Measurements from ENCODE around the gene DPYSL3. TPM values are rescaled to one million over a fixed set of nuclear protein-coding genes. Genes with fewer than 3 reads are reported as not detected.

DPYSL3 gene
- total and polyA plus RNA-seq, 9 donors, result 82.4 to 160 (median 108) TPM

DNA sequence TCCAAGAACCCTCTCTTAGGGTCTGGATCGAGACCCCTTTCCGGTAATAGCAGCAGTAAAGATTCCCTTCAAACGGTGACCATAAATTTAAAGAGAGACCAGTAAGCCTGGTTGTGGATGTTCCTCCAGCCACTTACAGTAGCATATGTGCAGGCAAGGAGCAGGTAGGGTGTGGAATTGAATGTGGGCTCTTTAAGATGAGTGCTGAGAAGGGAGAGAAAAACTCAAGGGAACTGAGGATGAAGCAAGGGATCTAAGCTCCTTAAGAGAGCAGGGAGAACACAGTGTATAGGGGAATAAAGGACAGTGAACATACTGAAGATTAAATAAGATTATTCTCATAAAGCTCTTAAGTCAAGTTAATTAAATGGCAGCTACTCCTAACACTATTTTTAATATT, 51.3 kb downstream of the DPYSL3 start:
- WGBS (ENCODE audit: insufficient coverage), result no CpG with 5 or more reads among the region's 3 CpGs

DNA sequence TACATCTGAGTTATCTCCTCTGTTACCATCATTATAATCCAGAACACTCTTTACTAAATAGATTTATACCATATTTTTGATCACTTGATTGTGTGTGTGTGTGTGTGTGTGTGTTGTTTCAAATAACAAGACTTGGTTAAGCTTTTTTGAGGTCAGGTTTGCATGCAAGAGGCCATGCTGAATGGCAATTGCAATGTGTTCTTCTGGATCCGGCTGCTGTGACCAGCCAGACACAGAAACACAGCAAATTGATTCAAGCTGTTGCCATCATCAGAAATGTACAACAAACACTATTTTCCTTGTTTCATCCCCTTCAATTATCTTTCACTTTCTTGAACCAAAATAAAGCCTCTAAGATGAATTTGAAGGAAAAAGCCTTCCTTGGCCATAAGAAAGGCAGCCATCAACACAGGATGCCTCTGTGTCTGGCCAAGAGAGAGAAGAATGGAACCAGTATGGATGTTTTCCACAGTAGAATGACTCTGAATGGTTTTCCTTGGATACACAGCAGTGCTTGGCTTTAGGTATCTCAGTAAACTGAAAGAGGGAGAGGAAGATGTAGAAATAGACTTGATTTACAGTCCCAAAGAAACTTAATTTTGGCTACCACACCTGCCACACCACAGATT, 53.9 kb downstream of the DPYSL3 start:
- H3K27ac ChIP-seq (ENCODE audit: low read length), result peak overlapping the region; percentile 92
- peak; percentile 66 for DNase-seq
- no peaks in the 10 kb centered on the region for H3K36me3 ChIP-seq (ENCODE audit: control insufficient read depth, insufficient read depth, low read length)
- H3K27me3 ChIP-seq (ENCODE audit: control insufficient read depth, insufficient read depth, low read length), result peaks cover 10% of the 10 kb centered on the region
- no peak overlapping the region for H3K4me3 ChIP-seq (ENCODE audit: low read length)
- WGBS (ENCODE audit: insufficient coverage), result 33% methylated on average over 1 of the region's 1 CpG
- peaks cover 32% of the 10 kb centered on the region for H3K4me1 ChIP-seq (ENCODE audit: control insufficient read depth, insufficient read depth, low read length)
- peaks cover 3% of the 10 kb centered on the region for H3K9me3 ChIP-seq (replicated peaks; ENCODE audit: control insufficient read depth, low read depth, low read length)

More for the DNA sequence above, 51.3 kb downstream of the DPYSL3 start:
- no peak for DNase-seq
- Histone ChIP-seq H3K4me3 (ENCODE audit: low read length) (no peak overlapping the region), H3K27ac (ENCODE audit: low read length) (no peak overlapping the region), H3K27me3 (ENCODE audit: control insufficient read depth, insufficient read depth, low read length) (no peaks in the 10 kb centered on the region), H3K9me3 (replicated peaks; ENCODE audit: control insufficient read depth, low read depth, low read length) (peaks cover 5% of the 10 kb centered on the region), H3K36me3 (ENCODE audit: control insufficient read depth, insufficient read depth, low read length) (no peaks in the 10 kb centered on the region), H3K4me1 (ENCODE audit: control insufficient read depth, insufficient read depth, low read length) (peaks cover 16% of the 10 kb centered on the region)

DNA sequence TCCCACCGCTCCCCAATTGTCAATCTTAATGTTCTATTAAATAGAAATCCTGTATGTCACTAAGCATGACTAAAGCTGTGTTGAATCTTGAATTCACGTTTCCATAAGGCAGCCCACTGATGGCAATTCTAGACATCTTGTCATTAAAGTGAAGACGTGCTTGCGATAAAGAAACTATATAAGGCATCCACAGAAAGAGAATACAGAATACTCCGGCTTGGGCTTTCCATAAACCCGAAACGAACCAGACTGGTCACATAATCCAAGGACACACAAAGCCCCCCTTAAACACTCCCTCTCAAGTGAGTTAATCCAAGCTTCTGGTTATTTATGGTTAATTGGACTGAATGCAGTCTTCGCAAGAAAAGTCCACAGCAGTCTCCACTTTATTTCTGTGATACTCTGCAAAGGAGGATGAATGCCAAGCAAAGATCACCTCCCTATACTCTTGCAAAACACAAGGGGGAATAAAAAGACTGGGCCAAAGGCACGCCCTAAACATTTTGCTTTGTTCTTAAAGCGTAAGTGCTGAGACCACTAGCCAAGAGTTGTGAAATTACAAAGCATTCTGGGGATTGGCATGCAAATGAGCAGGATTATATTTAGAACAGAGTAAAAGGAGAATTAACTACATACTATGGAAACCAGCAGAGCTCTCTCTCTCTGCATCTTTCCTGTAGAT, 54.7 kb downstream of the DPYSL3 start:
- peak; percentile 96 for DNase-seq
- Histone ChIP-seq H3K27me3 (ENCODE audit: control insufficient read depth, insufficient read depth, low read length) (peaks cover 10% of the 10 kb centered on the region), H3K36me3 (ENCODE audit: control insufficient read depth, insufficient read depth, low read length) (no peaks in the 10 kb centered on the region), H3K27ac (ENCODE audit: low read length) (peak overlapping the region; percentile 92), H3K4me1 (ENCODE audit: control insufficient read depth, insufficient read depth, low read length) (peaks cover 32% of the 10 kb centered on the region), H3K9me3 (replicated peaks; ENCODE audit: control insufficient read depth, low read depth, low read length) (no peaks in the 10 kb centered on the region), H3K4me3 (ENCODE audit: low read length) (no peak overlapping the region)
- WGBS (ENCODE audit: insufficient coverage), result 8% methylated on average over 2 of the region's 10 CpGs

DNA sequence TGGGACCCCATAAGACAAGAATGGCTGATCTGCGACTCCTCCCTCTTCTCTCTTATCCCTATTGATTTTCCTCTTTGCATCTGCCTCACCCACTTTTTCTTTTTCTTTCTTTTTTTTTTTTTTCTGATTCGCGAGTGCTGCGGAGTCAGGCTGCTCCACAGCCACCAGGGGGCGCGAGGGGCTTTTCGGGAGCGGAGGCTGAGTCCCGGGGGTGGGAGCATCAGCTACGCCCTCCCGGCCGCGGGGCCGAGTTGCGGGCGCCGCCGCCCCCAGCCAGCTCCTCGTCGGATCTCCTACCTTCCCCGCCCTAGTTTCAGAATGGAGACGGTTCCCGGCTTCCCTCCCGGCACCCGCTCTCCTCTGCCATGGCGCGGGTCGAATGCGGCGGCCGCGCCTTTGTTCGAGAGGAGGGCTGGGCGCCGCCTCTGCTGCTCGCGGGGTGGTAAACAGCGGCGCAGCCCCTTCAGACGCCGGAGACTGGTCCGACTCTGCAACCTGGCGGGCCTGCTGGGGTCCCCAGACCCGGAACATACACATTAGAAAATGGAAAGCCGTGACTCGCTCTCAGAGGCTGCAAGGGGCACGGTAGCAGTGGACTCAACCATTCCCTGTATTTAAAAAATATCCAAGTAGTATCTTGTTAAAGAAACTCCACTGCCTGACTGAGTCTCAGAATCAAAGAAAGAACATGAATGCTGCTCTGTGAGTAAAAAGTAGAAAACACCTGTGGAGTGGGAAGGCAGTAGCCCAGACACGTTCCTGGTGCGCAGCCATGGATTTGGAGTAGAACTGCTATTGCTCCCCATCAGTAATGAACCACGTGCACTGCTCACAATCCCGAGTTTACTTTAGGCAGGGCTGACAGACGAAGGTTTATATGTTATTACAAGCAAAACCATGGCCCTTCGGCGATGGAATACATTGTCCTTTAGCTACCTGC, 55.7 kb downstream of the DPYSL3 start:
- Histone ChIP-seq H3K4me3 (ENCODE audit: low read length) (peak overlapping the region; percentile 74), H3K9me3 (replicated peaks; ENCODE audit: control insufficient read depth, low read depth, low read length) (no peaks in the 10 kb centered on the region), H3K27me3 (ENCODE audit: control insufficient read depth, insufficient read depth, low read length) (peaks cover 10% of the 10 kb centered on the region), H3K27ac (ENCODE audit: low read length) (peak overlapping the region; percentile 92), H3K4me1 (ENCODE audit: control insufficient read depth, insufficient read depth, low read length) (peaks cover 32% of the 10 kb centered on the region), H3K36me3 (ENCODE audit: control insufficient read depth, insufficient read depth, low read length) (no peaks in the 10 kb centered on the region)
- DNase-seq, result peak; percentile 98
- WGBS (ENCODE audit: insufficient coverage), result 1% methylated on average over 46 of the region's 54 CpGs

DNA sequence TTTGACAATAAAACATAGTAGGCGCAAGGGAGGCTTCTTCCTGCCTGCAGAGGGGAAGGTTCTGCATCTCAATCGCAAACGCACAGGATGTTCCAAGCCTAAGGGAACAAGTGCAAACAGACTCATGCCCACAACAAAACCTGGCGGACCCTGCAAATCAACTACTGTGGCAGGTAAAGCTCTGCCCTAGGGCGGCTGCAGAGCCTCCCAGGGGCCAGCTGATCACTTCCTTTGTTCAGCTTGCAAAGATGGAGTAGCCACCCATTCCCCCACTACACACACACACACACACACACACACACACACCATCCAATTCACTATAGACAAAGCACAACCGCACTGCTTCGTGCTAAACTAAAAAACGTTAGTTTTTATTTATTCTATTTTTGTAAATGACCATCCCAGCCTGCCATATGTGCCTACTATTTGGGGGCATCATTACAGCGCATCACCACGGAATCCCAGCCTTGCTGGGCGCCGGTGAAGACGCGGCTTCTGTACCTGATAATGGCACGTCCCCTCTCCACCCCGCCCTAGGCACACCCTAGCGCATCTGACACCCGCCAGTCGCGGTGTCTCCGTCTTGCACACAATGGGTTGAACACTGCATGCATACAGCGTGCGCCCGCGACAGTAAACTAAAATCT, 57.6 kb downstream of the DPYSL3 start:
- Histone ChIP-seq H3K36me3 (ENCODE audit: control insufficient read depth, insufficient read depth, low read length) (no peaks in the 10 kb centered on the region), H3K4me1 (ENCODE audit: control insufficient read depth, insufficient read depth, low read length) (peaks cover 32% of the 10 kb centered on the region), H3K9me3 (replicated peaks; ENCODE audit: control insufficient read depth, low read depth, low read length) (no peaks in the 10 kb centered on the region), H3K27me3 (ENCODE audit: control insufficient read depth, insufficient read depth, low read length) (peaks cover 10% of the 10 kb centered on the region), H3K4me3 (ENCODE audit: low read length) (peak overlapping the region; percentile 74), H3K27ac (ENCODE audit: low read length) (no peak overlapping the region)
- DNase-seq, result no peak
- 15% methylated on average over 18 of the region's 25 CpGs for WGBS (ENCODE audit: insufficient coverage)

DNA sequence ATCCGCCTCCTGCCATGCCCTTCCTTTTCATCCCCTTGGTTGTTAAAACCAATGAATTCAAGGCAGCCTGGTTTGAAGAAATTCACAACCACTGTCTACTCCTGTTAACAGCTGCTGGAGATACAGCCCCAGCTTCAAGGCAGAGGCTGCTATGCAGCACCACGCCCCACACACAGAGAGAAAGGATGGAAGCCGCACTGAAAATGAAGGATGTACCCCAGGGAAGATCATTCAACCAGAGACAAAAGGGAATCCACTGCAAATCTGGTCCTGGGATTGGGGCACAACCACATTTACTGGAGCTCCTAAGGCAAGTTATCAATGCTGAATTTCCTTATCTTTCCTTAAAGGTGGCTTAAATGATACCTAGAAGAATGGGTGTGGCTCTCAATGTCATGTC, 58.7 kb downstream of the DPYSL3 start:
- 90% methylated on average over 2 of the region's 3 CpGs for WGBS (ENCODE audit: insufficient coverage)
- Histone ChIP-seq H3K4me3 (ENCODE audit: low read length) (no peak overlapping the region), H3K9me3 (replicated peaks; ENCODE audit: control insufficient read depth, low read depth, low read length) (no peaks in the 10 kb centered on the region), H3K4me1 (ENCODE audit: control insufficient read depth, insufficient read depth, low read length) (peaks cover 36% of the 10 kb centered on the region), H3K27me3 (ENCODE audit: control insufficient read depth, insufficient read depth, low read length) (peaks cover 10% of the 10 kb centered on the region), H3K36me3 (ENCODE audit: control insufficient read depth, insufficient read depth, low read length) (no peaks in the 10 kb centered on the region), H3K27ac (ENCODE audit: low read length) (no peak overlapping the region)
- DNase-seq, result no peak

DNA sequence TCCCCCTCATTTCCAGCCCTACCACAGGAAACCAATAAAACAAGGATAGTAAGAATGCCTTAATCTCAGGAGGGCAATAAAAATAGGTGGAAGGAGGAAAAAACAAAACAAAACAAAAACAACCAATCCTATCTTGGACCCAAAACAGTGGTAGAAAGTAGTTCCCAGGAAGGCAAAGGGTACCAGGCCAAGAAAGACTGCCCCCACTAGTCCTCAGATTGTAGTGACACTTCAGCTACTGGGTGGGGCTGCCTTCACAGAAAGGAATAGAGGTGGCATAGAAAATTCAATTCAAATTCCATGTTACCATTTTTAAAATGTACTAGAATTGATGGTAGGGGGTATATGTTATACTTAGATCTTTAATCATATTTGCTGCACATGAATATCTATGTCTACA, 59.3 kb downstream of the DPYSL3 start:
- no peak for DNase-seq
- H3K36me3 ChIP-seq (ENCODE audit: control insufficient read depth, insufficient read depth, low read length), result no peaks in the 10 kb centered on the region
- H3K27me3 ChIP-seq (ENCODE audit: control insufficient read depth, insufficient read depth, low read length), result peaks cover 10% of the 10 kb centered on the region
- H3K27ac ChIP-seq (ENCODE audit: low read length), result no peak overlapping the region
- H3K4me3 ChIP-seq (ENCODE audit: low read length), result no peak overlapping the region
- H3K9me3 ChIP-seq (replicated peaks; ENCODE audit: control insufficient read depth, low read depth, low read length), result no peaks in the 10 kb centered on the region
- H3K4me1 ChIP-seq (ENCODE audit: control insufficient read depth, insufficient read depth, low read length), result peaks cover 36% of the 10 kb centered on the region

DNA sequence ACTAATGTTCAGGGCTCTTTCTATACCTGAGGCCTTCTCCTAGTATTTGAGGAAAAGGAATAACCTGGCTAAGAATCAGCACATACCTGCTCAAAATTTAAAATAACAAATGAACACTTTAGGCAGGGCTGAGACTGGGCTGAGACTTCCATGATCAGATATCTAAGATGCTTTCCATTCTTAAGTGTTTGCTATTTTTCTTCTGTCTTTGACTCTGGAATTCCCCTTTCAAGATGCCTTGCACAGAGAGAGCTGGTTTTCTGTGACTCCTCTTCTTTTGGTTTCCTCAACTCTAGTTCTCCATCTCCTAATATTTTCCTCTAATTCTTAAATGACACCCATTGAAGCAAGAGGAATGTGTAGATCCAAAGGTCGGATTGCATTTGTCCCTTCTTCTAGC, 61.1 kb downstream of the DPYSL3 start:
- Histone ChIP-seq H3K27ac (ENCODE audit: low read length) (no peak overlapping the region), H3K27me3 (ENCODE audit: control insufficient read depth, insufficient read depth, low read length) (peaks cover 10% of the 10 kb centered on the region), H3K36me3 (ENCODE audit: control insufficient read depth, insufficient read depth, low read length) (no peaks in the 10 kb centered on the region), H3K9me3 (replicated peaks; ENCODE audit: control insufficient read depth, low read depth, low read length) (no peaks in the 10 kb centered on the region), H3K4me1 (ENCODE audit: control insufficient read depth, insufficient read depth, low read length) (peaks cover 31% of the 10 kb centered on the region), H3K4me3 (ENCODE audit: low read length) (no peak overlapping the region)
- no peak for DNase-seq
- 78% methylated on average over 1 of the region's 1 CpG for WGBS (ENCODE audit: insufficient coverage)

DNA sequence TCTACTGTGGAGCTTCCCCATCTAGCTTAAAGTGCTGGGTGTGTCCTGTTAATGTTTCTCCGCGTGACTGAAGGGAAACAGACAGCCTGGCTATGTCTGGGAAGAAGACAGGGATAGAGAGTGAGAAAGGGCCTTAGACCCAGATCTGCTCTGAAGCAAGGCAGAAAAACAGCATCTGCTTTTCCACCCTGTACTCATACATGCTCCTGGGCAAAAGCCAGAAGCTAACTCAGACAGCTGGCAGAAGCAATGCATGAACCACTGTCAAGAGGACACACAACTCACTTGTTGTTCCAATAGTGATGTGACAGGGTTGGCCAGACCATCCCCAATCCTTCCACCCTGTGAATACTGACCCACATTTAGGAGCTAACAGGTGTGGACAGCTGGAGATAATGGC, 63.3 kb downstream of the DPYSL3 start:
- 30% methylated on average over 2 of the region's 2 CpGs for WGBS (ENCODE audit: insufficient coverage)
- Histone ChIP-seq H3K27ac (ENCODE audit: low read length) (peak overlapping the region; percentile 78), H3K9me3 (replicated peaks; ENCODE audit: control insufficient read depth, low read depth, low read length) (no peaks in the 10 kb centered on the region), H3K4me3 (ENCODE audit: low read length) (no peak overlapping the region), H3K27me3 (ENCODE audit: control insufficient read depth, insufficient read depth, low read length) (no peaks in the 10 kb centered on the region), H3K36me3 (ENCODE audit: control insufficient read depth, insufficient read depth, low read length) (no peaks in the 10 kb centered on the region), H3K4me1 (ENCODE audit: control insufficient read depth, insufficient read depth, low read length) (peaks cover 19% of the 10 kb centered on the region)
- peak; percentile 83 for DNase-seq

DNA sequence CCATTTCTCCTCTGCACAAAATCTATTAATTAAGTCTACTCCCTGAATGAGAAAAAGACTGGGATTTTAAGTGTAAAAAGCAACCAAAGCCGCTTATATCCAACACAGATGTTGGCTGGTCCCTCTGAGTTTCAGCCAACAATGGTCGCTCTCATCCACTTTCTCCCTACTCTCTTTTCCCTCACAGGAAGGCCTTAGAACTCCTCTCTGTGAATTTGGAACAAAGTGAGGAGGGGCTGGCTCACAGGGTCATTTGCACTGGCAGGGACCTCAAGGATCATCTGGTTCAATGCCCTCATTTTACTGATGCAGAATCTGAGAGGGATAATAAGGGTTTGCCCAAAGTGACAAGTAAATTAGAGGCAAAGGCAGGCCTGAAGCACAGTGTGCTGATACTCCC, 64.0 kb downstream of the DPYSL3 start:
- Histone ChIP-seq H3K36me3 (ENCODE audit: control insufficient read depth, insufficient read depth, low read length) (no peaks in the 10 kb centered on the region), H3K27me3 (ENCODE audit: control insufficient read depth, insufficient read depth, low read length) (no peaks in the 10 kb centered on the region), H3K9me3 (replicated peaks; ENCODE audit: control insufficient read depth, low read depth, low read length) (no peaks in the 10 kb centered on the region), H3K4me3 (ENCODE audit: low read length) (no peak overlapping the region), H3K4me1 (ENCODE audit: control insufficient read depth, insufficient read depth, low read length) (peaks cover 15% of the 10 kb centered on the region), H3K27ac (ENCODE audit: low read length) (peak overlapping the region; percentile 78)
- WGBS (ENCODE audit: insufficient coverage), result no CpG with 5 or more reads among the region's 2 CpGs
- DNase-seq, result peak; percentile 62
